DMS53 treated with DMSO at 0.1 percent for 48 hours (cell line): ENCODE measurements around the gene SH3BP5.

Experiments
- DNase-seq: peaks from one replicate; lab custom pipeline; 2025; ENCODE audit not compliant: unreplicated experiment; lab: John Stamatoyannopoulos, UW

SH3BP5 gene

GRCh38 chr3:15260531-15260930 lies 71.9 kb downstream of the SH3BP5 start:
- DNase-seq = no peak

- DNase-seq = no peak
Measured at GRCh38 chr3:15258720-15259119, 73.7 kb downstream of the SH3BP5 start.

- DNase-seq = no peak
Measured at GRCh38 chr3:15256861-15257341, 75.5 kb downstream of the SH3BP5 start.

GRCh38 chr3:15255215-15255614 lies 77.2 kb downstream of the SH3BP5 start:
- no peak for DNase-seq

GRCh38 chr3:15253023-15253697 lies 79.2 kb downstream of the SH3BP5 start:
- no peak for DNase-seq

GRCh38 chr3:15246186-15246585 lies 86.2 kb downstream of the SH3BP5 start:
- DNase-seq = no peak

GRCh38 chr3:15243822-15244482 lies 88.4 kb downstream of the SH3BP5 start:
- no peak for DNase-seq

- no peak for DNase-seq
Measured at GRCh38 chr3:15241341-15241740, 91.0 kb downstream of the SH3BP5 start.

- DNase-seq = no peak
Measured at GRCh38 chr3:15229262-15229661, 103.1 kb downstream of the SH3BP5 start.

- no peak for DNase-seq
Measured at GRCh38 chr3:15228147-15228546, 104.2 kb downstream of the SH3BP5 start.

GRCh38 chr3:15223685-15224572 lies 108.5 kb downstream of the SH3BP5 start:
- peak; percentile 66 for DNase-seq

- no peak for DNase-seq
Measured at GRCh38 chr3:15221574-15222217, 110.7 kb downstream of the SH3BP5 start.

- DNase-seq = no peak
Measured at GRCh38 chr3:15220661-15221060, 111.7 kb downstream of the SH3BP5 start.

- no peak for DNase-seq
Measured at GRCh38 chr3:15220056-15220455, 112.3 kb downstream of the SH3BP5 start.

GRCh38 chr3:15218689-15219088 lies 113.7 kb downstream of the SH3BP5 start:
- no peak for DNase-seq

GRCh38 chr3:15217841-15218267 lies 114.5 kb downstream of the SH3BP5 start:
- no peak for DNase-seq

- DNase-seq = no peak
Measured at GRCh38 chr3:15217011-15217671, 115.2 kb downstream of the SH3BP5 start.

GRCh38 chr3:15216501-15216900 lies 115.9 kb downstream of the SH3BP5 start:
- no peak for DNase-seq

- DNase-seq = no peak
Measured at GRCh38 chr3:15215996-15216395, 116.4 kb downstream of the SH3BP5 start.

- DNase-seq = no peak
Measured at GRCh38 chr3:15214758-15215157, 117.6 kb downstream of the SH3BP5 start.

- no peak for DNase-seq
Measured at GRCh38 chr3:15211937-15212336, 120.4 kb downstream of the SH3BP5 start.
